K562 (cell line): ENCODE data around the gene APOC1. TPM values are rescaled to one million over a fixed set of nuclear protein-coding genes. Genes with fewer than 3 reads are reported as not detected.

ENCODE experiments used
- CBX1 ChIP-seq: sonication (generic); IDR thresholded peaks from 2 replicates; pipeline ENCODE4 v1.6.1; 2016; ENCODE audit warnings: antibody characterized with exemption, low read depth, mild to moderate bottlenecking
- ESRRA ChIP-seq: fragments of 450-650 bp; IDR thresholded peaks from 2 replicates; pipeline ENCODE4 v1.6.1; 2014; ENCODE audit warnings: low read depth, mild to moderate bottlenecking, moderate library complexity, borderline replicate concordance
- GATAD2B ChIP-seq: fragments of 450-650 bp; IDR thresholded peaks from 2 replicates; pipeline ENCODE4 v1.6.1; 2017; ENCODE audit warnings: mild to moderate bottlenecking, borderline replicate concordance
- PKNOX1 ChIP-seq: fragments of 450-650 bp; IDR thresholded peaks from 2 replicates; pipeline ENCODE4 v1.6.1; 2016
- RBFOX2 ChIP-seq: fragments of 200-400 bp; formaldehyde crosslinking; IDR thresholded peaks from 2 replicates; pipeline ENCODE4 v1.6.1; 2017; ENCODE audit warnings: low read depth, mild to moderate bottlenecking, low read length, moderate library complexity
- SP1 ChIP-seq: sonication (generic); formaldehyde crosslinking; IDR thresholded peaks from 2 replicates; pipeline ENCODE4 v1.8.1; 2022; ENCODE audit warnings: mild to moderate bottlenecking, missing genetic modification reagents
- TFAP4 ChIP-seq: sonication (generic); formaldehyde crosslinking; IDR thresholded peaks from 2 replicates; pipeline ENCODE4 v1.8.0; 2022; ENCODE audit warnings: missing genetic modification reagents, mild to moderate bottlenecking, moderate library complexity, borderline replicate concordance
- polyA plus RNA-seq, 8 experiments: library from polyadenylated mRNA; depleted of rRNA in 4 of 8; stranded (reverse) in 5 of 8; unstranded in 3 of 8; fragments of >200 nt; fragmentation: Nextera tagmentation in 2 of 8; fragmentation: Illumina TruSeq in 1 of 8; extraction: Ambion mirVana in 2 of 8; extraction: Trizol in 1 of 8; gene quantifications; 2 replicates each; pipeline versions ENCODE4 v1.2.1 to v1.2.3, GENCODE V29; 2011 to 2014; ENCODE audit warnings: inconsistent platforms in 1 of 8, missing spikeins in 1 of 8
- total RNA-seq, 7 experiments: library from RNA; depleted of rRNA in 6 of 7; stranded (reverse); fragments of >200 nt in 6 of 7; fragmentation: Illumina TruSeq in 2 of 7; extraction: Trizol in 2 of 7; gene quantifications; 2 replicates each; pipeline versions ENCODE4 v1.2.1 to v1.2.3, GENCODE V29; 2011 to 2021; ENCODE audit warnings: low replicate concordance in 1 of 7
- TF ChIP-seq, protein P1 (sequence below), 2 experiments: fragments of 200-800 bp in 1 of 2; sonication (Bioruptor generic) in 1 of 2; sonication (generic) in 1 of 2; formaldehyde crosslinking in 1 of 2; IDR thresholded peaks in 1 of 2; conservative IDR thresholded peaks in 1 of 2; 2 replicates each; pipeline versions ENCODE4 v1.5.0 to v1.6.1; 2016 to 2020; ENCODE audit warnings: missing compliant biosample characterization in 1 of 2, missing genetic modification characterization in 1 of 2, missing genetic modification reagents in 1 of 2

APOC1 gene
- total and polyA plus RNA-seq, 9 of the 15 experiments (the other 6 are each of a cell fraction or from before 2014, with no cell fraction given) = 115 to 408 (median 220) TPM

GRCh38 chr19:44955505-44956439, 41.4 kb downstream of the APOC1 start (continued):
- TF ChIP-seq GATAD2B (no peak), CBX1 (0 out of 2 replicates have a peak, but pooled peaks have one; percentile 8), TFAP4 (CRISPR knock-in tag) (peak; percentile 13; the same call in 1 of the 2 replicates), ESRRA (peak; percentile 68), RBFOX2 (peak; percentile 0; the same call in 1 of the 2 replicates), SP1 (CRISPR knock-in tag) (peak; percentile 41; the same call in 1 of the 2 replicates), PKNOX1 (peak; percentile 42; the same call in 1 of the 2 replicates)
- TF ChIP-seq, protein P1, sequence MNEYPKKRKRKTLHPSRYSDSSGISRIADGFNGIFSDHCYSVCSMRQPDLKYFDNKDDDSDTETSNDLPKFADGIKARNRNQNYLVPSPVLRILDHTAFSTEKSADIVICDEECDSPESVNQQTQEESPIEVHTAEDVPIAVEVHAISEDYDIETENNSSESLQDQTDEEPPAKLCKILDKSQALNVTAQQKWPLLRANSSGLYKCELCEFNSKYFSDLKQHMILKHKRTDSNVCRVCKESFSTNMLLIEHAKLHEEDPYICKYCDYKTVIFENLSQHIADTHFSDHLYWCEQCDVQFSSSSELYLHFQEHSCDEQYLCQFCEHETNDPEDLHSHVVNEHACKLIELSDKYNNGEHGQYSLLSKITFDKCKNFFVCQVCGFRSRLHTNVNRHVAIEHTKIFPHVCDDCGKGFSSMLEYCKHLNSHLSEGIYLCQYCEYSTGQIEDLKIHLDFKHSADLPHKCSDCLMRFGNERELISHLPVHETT (CRISPR knock-in tag; conservative IDR thresholded peaks at IDR 0.05 in 1 of 2, IDR thresholded peaks at IDR 0.05 in 1 of 2) = peak in 1 of 2 experiments; percentile 67; a peak in 1 of 4 replicates
- TF ChIP-seq, all 486 proteins: peak for 34
